ENCODE data around the gene OOSP1. TPM values are rescaled to one million over a fixed set of nuclear protein-coding genes. Genes with fewer than 3 reads are reported as not detected.
"Not testable (repeated sequence)": the region's sequence is repeated elsewhere in the genome, so short reads cannot be mapped to it uniquely, and the experiment has no call there.

The OOSP1 gene, protein sequence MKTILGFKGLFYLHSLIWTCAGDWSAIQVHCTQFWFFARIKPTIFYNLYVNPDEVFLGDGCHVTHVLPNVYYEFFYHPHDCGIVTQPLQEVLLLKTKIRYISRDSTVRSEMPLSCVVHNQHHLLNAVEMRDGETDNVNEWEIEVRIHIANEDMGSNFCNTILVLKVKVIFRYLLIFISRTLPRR
- not detected for total RNA-seq

GRCh38 chr11:59938132-59938531 lies at the start of gene OOSP1:
TSS of gene OOSP1 (plus strand) at chr11:59938432. CDS start at chr11:59938455, 23 bp downstream.
- no peaks in the 10 kb centered on the region for H3K36me3 Mint-ChIP-seq (ENCODE audit: low read depth)
- H3K4me1 Mint-ChIP-seq = no peaks in the 10 kb centered on the region
- no peaks in the 10 kb centered on the region for H3K9me3 Mint-ChIP-seq
- H3K27me3 Mint-ChIP-seq = peaks cover 2% of the 10 kb centered on the region
- H3K4me3 Mint-ChIP-seq = no peak within 1 kb of the TSS
- no peak within 1 kb of the TSS for H3K27ac Mint-ChIP-seq
- ChIA-PET POLR2A (no interaction called here), CTCF (no interaction called here)
- no peak for DNase-seq

- H3K9me3 Mint-ChIP-seq = peaks cover 21% of the 10 kb centered on the region
- no peak for DNase-seq
- H3K27me3 Mint-ChIP-seq = peaks cover 4% of the 10 kb centered on the region
- H3K4me1 Mint-ChIP-seq = no peaks in the 10 kb centered on the region
- no peak overlapping the region for H3K4me3 Mint-ChIP-seq
- no peaks in the 10 kb centered on the region for H3K36me3 Mint-ChIP-seq (ENCODE audit: low read depth)
- ChIA-PET CTCF (interaction anchor here (1.0 kb wide), 1 partner anchor 12 kb away, joined by 3 read pairs; no protein-coding TSS in a partner anchor), POLR2A (no interaction called here)
- no peak overlapping the region for H3K27ac Mint-ChIP-seq
These were observed 46.5 kb upstream of the OOSP1 start for GRCh38 chr11:59891781-59892181.

- peaks cover 11% of the 10 kb centered on the region for H3K9me3 Mint-ChIP-seq
- CTCF ChIA-PET = no interaction called here
- peaks cover 4% of the 10 kb centered on the region for H3K27me3 Mint-ChIP-seq
- no peaks in the 10 kb centered on the region for H3K4me1 Mint-ChIP-seq
- no peak for DNase-seq
- H3K4me3 Mint-ChIP-seq = no peak overlapping the region
- no peaks in the 10 kb centered on the region for H3K36me3 Mint-ChIP-seq (ENCODE audit: low read depth)
- no peak overlapping the region for H3K27ac Mint-ChIP-seq
- POLR2A ChIA-PET = no interaction called here
These were observed 43.6 kb upstream of the OOSP1 start for GRCh38 chr11:59894616-59895015.

DNA sequence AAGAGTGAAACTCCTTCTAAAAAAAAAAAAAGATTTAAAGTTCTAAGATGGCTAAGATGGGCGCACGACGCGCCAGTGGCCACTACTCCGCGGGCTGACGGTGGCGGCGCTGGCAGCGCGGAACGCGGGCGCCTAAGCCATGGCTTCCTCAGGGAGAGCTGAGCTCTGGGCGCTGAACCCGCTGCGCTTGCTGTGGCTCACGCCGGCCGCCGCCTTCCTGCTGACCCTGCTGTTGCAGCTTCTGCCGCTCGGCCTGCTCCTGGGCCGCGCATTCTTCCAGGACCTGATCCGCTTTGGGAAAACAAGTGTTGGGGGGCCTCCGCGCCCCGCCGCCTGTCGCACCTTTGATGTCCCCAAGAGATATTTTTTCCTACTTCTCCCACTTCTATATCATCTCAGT lies 40.2 kb upstream of the OOSP1 start:
- Mint-ChIP-seq H3K27me3 (peaks cover 4% of the 10 kb centered on the region), H3K4me3 (no peak overlapping the region), H3K4me1 (no peaks in the 10 kb centered on the region), H3K9me3 (peaks cover 4% of the 10 kb centered on the region), H3K36me3 (ENCODE audit: low read depth) (no peaks in the 10 kb centered on the region), H3K27ac (no peak overlapping the region)
- CTCF ChIA-PET = no interaction called here
- POLR2A ChIA-PET = no interaction called here
- DNase-seq = no peak

GRCh38 chr11:59898650-59899049 lies 39.6 kb upstream of the OOSP1 start:
- no peak for DNase-seq
- Mint-ChIP-seq H3K36me3 (ENCODE audit: low read depth) (no peaks in the 10 kb centered on the region), H3K27me3 (peaks cover 4% of the 10 kb centered on the region), H3K4me1 (no peaks in the 10 kb centered on the region), H3K4me3 (no peak overlapping the region), H3K9me3 (peaks cover 4% of the 10 kb centered on the region), H3K27ac (no peak overlapping the region)
- CTCF ChIA-PET = no interaction called here
- POLR2A ChIA-PET = no interaction called here

GRCh38 chr11:59899532-59899931 lies 38.7 kb upstream of the OOSP1 start:
- H3K27ac Mint-ChIP-seq = no peak overlapping the region
- CTCF ChIA-PET = no interaction called here
- no peaks in the 10 kb centered on the region for H3K4me1 Mint-ChIP-seq
- H3K27me3 Mint-ChIP-seq = peaks cover 4% of the 10 kb centered on the region
- no peaks in the 10 kb centered on the region for H3K36me3 Mint-ChIP-seq (ENCODE audit: low read depth)
- H3K4me3 Mint-ChIP-seq = no peak overlapping the region
- DNase-seq = no peak
- POLR2A ChIA-PET = no interaction called here
- H3K9me3 Mint-ChIP-seq = peaks cover 4% of the 10 kb centered on the region

DNA sequence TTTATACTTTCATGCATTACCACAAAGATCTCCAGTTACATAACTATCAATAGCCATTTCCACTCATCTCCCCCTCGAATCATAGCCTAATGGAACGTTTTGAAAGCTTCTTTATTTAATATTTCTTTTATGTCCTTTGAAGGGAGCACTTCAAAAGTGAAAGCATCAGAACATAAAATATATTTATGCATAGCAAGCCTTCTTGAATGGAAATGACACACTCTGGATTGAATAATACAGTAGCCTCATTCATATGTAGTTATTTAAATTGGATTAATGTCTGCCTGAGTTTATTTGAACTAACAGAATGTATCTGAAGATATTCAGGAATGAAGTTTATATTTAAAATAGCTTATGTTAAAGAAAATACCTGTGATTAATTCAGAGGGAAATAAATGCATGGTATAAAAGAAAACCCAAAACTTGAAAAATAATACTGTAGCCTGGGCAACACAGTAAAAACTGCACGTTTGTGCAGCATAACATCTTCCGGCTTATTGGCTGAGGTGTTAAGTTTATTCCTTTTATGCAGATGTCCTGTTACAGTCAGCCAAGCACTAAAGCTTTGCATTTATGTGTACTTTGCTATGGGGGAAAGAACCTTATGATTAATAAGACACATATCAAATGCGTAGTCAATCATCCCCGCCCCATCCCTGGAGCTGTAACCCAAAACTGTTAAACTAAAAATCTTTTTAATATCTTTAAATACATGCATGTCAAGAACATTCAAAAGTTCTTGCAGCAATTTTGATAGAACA lies 37.7 kb upstream of the OOSP1 start:
- Mint-ChIP-seq H3K4me1 (no peaks in the 10 kb centered on the region), H3K4me3 (no peak overlapping the region), H3K9me3 (peaks cover 7% of the 10 kb centered on the region), H3K36me3 (ENCODE audit: low read depth) (no peaks in the 10 kb centered on the region), H3K27ac (no peak overlapping the region), H3K27me3 (peaks cover 3% of the 10 kb centered on the region)
- ChIA-PET POLR2A (no interaction called here), CTCF (interaction anchor here (0.6 kb wide), 1 partner anchor 28 kb away, joined by 4 read pairs; no protein-coding TSS in a partner anchor)
- DNase-seq = no peak

DNA sequence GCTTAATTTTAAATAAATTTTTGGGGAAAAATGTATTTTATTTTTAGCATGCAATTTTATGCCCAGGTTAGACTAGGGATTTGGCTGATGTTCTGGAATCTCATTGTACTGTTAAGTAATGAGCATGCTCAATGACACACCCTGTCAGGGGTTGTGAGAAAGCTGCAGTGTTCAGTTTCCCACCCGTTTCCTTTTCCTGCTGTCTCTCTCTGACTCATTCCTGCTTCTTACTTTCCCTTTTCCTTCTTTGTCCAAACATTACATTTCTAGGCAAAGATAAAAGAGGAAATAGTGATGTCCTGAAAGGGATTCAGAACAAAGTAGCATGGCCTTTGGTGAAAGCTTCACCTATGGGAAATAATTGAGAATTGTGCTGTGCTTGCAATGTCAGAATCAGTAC lies 36.9 kb upstream of the OOSP1 start:
- H3K4me3 Mint-ChIP-seq = no peak overlapping the region
- CTCF ChIA-PET = interaction anchor here (0.6 to 1.4 kb wide), 2 partner anchors 17 to 155 kb away, joined by 3 read pairs; no protein-coding TSS in a partner anchor
- H3K36me3 Mint-ChIP-seq (ENCODE audit: low read depth) = no peaks in the 10 kb centered on the region
- no peaks in the 10 kb centered on the region for H3K4me1 Mint-ChIP-seq
- peaks cover 6% of the 10 kb centered on the region for H3K27me3 Mint-ChIP-seq
- H3K27ac Mint-ChIP-seq = no peak overlapping the region
- POLR2A ChIA-PET = no interaction called here
- DNase-seq = no peak
- H3K9me3 Mint-ChIP-seq = peaks cover 8% of the 10 kb centered on the region

DNA sequence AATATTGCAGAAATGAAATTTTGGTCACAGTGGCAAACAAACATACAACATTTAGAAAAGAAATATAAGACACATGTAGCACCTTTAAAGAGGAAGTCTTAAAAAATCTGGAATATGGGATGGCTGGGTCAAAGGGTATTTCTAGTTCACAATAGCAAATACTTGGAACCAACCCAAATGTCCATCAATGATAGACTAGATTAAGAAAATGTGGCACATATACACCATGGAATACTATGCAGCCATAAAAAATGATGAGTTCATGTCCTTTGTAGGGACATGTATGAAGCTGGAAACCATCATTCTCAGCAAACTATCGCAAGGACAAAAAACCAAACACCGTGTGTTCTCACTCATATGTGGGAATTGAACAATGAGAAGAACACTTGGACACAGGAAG lies 34.7 kb upstream of the OOSP1 start:
- DNase-seq; H3K27me3 Mint-ChIP-seq; H3K4me1 Mint-ChIP-seq; H3K9me3 Mint-ChIP-seq; H3K36me3 Mint-ChIP-seq (ENCODE audit: low read depth); H3K27ac Mint-ChIP-seq; POLR2A ChIA-PET; CTCF ChIA-PET; H3K4me3 Mint-ChIP-seq: not testable (repeated sequence)

DNA sequence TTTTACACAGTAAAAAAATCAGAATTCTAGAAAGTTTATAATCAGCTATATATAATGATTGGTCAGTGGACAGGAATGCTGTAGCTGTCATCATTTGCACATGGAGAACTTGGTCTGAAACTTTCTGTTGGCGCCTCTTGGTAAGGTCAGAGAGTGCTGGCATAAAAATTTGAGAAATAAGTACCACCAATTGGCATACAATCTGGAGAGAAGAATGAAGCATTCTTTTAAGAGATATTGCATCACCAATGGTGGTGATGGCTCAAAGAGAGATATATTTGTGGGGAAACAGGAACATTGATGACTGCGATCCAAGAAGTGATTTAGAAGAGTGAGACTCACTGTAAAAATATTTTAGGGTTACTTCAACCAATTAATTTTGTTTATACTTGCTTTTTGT lies 19.8 kb upstream of the OOSP1 start:
- DNase-seq = no peak
- H3K9me3 Mint-ChIP-seq = peaks cover 26% of the 10 kb centered on the region
- no peak overlapping the region for H3K27ac Mint-ChIP-seq
- no peaks in the 10 kb centered on the region for H3K4me1 Mint-ChIP-seq
- no peak overlapping the region for H3K4me3 Mint-ChIP-seq
- ChIA-PET POLR2A (no interaction called here), CTCF (interaction anchor here (0.6 to 1.5 kb wide), 9 partner anchors 11 to 1443 kb away, joined by 3 to 7 read pairs (median 3); partner anchors contain the start of gene CYB561A3)
- H3K27me3 Mint-ChIP-seq = no peaks in the 10 kb centered on the region
- H3K36me3 Mint-ChIP-seq (ENCODE audit: low read depth) = peaks cover 2% of the 10 kb centered on the region

DNA sequence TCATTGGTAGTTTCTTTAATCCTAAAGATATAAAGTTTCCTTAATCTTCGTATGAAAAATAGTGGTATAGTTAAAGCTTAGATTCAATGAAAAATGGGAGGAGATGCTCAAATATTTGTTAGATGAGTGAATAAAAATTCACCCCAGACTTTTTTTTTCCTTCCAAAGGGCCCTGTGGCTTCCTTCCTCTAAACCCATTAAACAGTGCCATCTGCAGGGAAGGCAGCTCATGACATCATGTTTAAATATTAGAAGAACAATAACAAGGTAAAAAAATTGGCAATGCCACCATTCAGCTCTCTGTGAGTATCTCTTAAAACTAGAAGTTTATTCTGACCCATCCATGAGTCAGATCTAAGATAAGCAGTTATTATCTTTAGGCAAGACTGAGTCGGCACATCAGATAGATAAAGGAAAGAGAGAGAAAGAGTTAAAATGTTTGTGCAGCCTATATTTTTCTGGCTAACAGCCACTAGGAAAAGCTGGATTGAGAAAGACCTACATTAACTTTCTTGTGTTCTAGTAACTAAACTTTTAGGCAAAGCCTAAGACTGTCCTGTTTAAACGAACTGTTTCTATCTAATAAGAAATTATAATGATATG lies 19.1 kb upstream of the OOSP1 start:
- H3K27ac Mint-ChIP-seq = no peak overlapping the region
- CTCF ChIA-PET = interaction anchor here (0.6 to 1.5 kb wide), 12 partner anchors 9 to 1443 kb away, joined by 3 to 7 read pairs (median 3); partner anchors contain the start of gene CYB561A3
- POLR2A ChIA-PET = no interaction called here
- H3K4me1 Mint-ChIP-seq = no peaks in the 10 kb centered on the region
- H3K4me3 Mint-ChIP-seq = no peak overlapping the region
- peaks cover 30% of the 10 kb centered on the region for H3K9me3 Mint-ChIP-seq
- peaks cover 2% of the 10 kb centered on the region for H3K36me3 Mint-ChIP-seq (ENCODE audit: low read depth)
- H3K27me3 Mint-ChIP-seq = no peaks in the 10 kb centered on the region
- peak; percentile 32 for DNase-seq

- H3K9me3 Mint-ChIP-seq = peaks cover 54% of the 10 kb centered on the region
- CTCF ChIA-PET = no interaction called here
- no peak overlapping the region for H3K27ac Mint-ChIP-seq
- POLR2A ChIA-PET = no interaction called here
- no peaks in the 10 kb centered on the region for H3K27me3 Mint-ChIP-seq
- H3K4me1 Mint-ChIP-seq = no peaks in the 10 kb centered on the region
- no peak for DNase-seq
- no peak overlapping the region for H3K4me3 Mint-ChIP-seq
- peaks cover 2% of the 10 kb centered on the region for H3K36me3 Mint-ChIP-seq (ENCODE audit: low read depth)
These were observed 14.4 kb upstream of the OOSP1 start for GRCh38 chr11:59923813-59924212.

DNA sequence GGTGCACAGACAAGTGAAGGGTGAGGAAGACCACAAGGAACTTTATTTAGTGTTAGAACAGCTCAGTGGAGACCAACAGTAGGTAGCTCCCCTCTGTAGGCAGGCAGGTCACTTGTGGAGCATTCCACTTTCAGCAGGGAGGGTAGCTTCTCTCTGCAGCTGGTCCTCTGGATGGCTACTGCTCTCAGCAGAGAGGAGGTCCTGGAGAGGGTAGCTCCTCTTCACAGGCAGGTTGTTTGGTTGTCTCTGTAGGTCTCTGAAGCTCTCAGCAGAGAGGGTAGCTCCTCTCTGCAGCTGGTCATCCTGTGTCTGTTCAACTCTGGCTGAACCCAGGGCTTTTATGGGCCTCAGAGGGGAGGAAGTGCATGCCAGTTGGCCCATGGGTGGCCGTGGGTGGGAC lies 6.5 kb upstream of the OOSP1 start:
- Mint-ChIP-seq H3K4me1 (no peaks in the 10 kb centered on the region), H3K4me3 (no peak overlapping the region), H3K27ac (no peak overlapping the region), H3K36me3 (ENCODE audit: low read depth) (no peaks in the 10 kb centered on the region), H3K9me3 (peaks cover 18% of the 10 kb centered on the region), H3K27me3 (peaks cover 2% of the 10 kb centered on the region)
- no peak for DNase-seq
- ChIA-PET CTCF (interaction anchor here (1.5 kb wide), 1 partner anchor 12 kb away, joined by 3 read pairs; no protein-coding TSS in a partner anchor), POLR2A (no interaction called here)

All from activated CD4-positive, alpha-beta T cell treated with anti-CD3 and anti-CD28 coated beads, Interleukin-2, amount 10 ng/mL, durations not matched to agents 7 days and 5 days (primary cell).